Esophagus squamous epithelium (tissue), 4 donors: ENCODE results near the gene ST8SIA6.

Source experiments
- CTCF ChIP-seq, 6 experiments: fragments of 450-650 bp in 4 of 6; fragments of 200-600 bp in 2 of 6; sonication (generic) in 2 of 6; IDR thresholded peaks; one replicate each; pipeline ENCODE4 v1.5.1; 2016 to 2019; ENCODE audit warnings: antibody characterized with exemption in 6 of 6, mild to moderate bottlenecking in 4 of 6, moderate library complexity in 4 of 6
- POLR2A ChIP-seq, 4 donors: fragments of 450-650 bp; IDR thresholded peaks; one replicate each; pipeline ENCODE4 v1.6.1; 2017; ENCODE audit warnings: antibody characterized with exemption in 4 of 4, mild to moderate bottlenecking in 4 of 4, moderate library complexity in 3 of 4

DNA sequence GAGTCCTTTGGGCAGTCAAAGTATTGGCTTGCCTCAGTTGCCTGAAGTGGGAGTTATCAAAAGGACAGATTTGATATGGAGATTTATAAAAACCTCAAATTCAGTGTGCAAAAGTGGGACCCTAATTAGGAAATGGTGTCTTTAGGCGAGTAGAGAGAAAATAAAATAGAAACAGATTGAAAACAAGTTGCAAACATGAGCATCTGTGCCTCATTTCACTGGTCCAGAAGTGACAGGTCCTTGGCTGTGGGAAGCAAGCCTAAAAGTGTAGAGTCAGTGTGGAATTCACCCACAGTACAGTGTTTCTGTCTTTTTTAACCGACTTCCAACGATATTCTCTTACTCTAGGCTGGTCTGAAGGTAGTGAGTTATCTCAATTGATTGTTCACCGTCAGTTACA is 51.2 kb downstream of the ST8SIA6 start:
- TF ChIP-seq CTCF (IDR thresholded peaks at IDR 0.05) (no peak), POLR2A (IDR thresholded peaks at IDR 0.05) (no peak)
